Activated CD8-positive, alpha-beta memory T cell treated with anti-CD3 and anti-CD28 coated beads for 24 hours (primary cell): ENCODE measurements around the gene EMX2.

Experiments used
- DNase-seq: peaks from one replicate; pipeline ENCODE4 v3.0.0-alpha.2; 2020

The EMX2 gene

GRCh38 chr10:117532451-117533107 is 10.0 kb upstream of the EMX2 start:
- DNase-seq: no peak

DNA sequence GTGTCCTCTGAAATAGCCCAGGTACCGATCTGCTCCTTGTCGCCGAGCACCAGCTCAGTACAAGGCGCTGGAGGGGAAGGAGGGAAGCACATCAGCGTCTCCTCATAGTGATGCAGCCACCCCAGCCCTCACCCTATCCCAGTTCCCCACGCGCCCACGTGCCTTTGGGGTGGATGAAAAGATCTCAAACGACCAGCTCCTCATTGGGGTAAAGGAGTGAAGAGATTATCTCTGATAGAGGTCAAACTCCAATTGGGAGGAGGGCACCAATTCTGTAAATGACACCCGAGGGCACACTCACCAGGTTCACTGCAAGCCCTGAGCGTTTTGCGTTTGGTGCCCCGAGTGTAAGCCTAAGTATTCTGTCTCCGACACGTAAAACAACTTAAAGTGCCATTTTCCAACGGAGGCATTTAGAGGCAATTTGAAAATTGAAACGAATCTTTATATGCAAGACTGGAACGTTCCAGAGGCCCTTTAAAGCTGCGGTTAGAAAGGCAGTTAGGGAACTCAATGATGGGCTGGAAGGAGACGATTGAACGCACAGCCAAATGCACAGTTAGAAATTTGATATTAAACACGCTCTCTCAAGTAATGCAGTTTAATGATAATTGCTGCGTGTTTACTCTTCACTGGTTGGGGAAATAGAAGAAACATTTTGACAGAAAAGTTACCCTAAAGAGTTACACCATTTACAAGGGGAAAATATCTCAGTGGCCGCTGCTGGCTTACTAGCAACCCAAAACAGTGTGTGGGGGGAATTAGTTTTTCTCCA is 8.9 kb upstream of the EMX2 start:
- no peak for DNase-seq

- DNase-seq: no peak
Measured at GRCh38 chr10:117534321-117535297, 7.9 kb upstream of the EMX2 start.

- no peak for DNase-seq
Measured at GRCh38 chr10:117535298-117536071, 7.1 kb upstream of the EMX2 start.

GRCh38 chr10:117536072-117536865 is 6.3 kb upstream of the EMX2 start:
- no peak for DNase-seq

DNA sequence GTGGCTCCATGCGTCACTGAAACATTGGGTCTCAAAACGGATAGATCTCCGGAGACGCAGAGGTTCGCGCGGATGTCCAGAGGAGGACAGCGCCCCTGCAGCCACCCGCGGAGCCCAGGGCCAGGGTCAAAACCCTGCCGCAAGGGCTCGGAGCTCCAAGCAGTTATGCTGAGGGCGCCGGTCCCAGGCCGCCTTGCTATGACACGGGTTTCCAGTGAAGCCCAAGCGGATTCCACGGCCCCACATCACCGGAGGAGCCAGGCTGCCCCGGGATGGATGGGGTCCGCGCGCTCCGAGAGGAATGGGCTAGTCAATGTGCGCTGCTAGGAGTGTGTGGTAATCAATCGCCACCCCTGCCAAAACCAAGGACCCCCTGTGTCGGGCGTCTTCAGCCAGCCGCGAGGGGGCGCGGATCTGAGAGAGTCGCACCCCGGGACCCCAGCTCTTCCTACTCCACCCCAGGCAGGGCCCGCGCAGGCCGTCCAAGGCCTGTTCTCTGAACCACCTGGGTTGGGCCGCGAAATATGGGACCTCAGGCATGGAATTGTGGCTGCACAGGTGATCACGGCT is 5.6 kb upstream of the EMX2 start:
- DNase-seq: no peak

- no peak for DNase-seq
Measured at GRCh38 chr10:117537436-117537903, 5.1 kb upstream of the EMX2 start.

DNA sequence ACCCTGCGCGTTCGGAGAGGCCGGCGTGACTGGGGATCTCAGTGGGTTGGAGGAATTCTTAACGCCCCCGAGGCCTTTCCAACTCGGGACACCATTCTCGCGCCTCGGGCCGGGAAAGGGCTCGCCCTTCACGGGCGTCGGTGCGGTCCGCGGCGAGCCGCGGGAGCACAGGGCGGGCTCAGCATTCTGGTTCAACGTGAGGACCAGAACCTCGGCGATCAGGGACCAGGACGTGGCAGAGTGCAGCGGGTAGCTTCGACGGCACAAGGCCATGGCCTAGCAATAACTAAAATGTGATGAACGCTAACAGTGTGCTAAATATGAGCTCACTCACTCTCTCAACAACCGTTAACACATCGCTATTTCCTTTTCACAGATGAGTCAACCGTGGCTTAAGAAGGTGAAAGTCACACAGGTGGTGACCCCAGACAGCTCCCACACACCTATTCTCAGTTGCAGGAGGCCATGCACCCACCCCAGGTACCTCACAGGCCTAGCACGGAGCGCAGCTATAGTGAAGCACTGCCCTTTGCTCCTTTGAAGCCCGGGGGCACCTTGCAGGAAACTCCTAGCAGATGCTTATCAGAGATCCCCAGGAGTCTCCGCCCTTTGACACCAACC is 4.5 kb upstream of the EMX2 start:
- DNase-seq: no peak

- DNase-seq: no peak
Measured at GRCh38 chr10:117539361-117539773, 3.2 kb upstream of the EMX2 start.

- DNase-seq: no peak
Measured at GRCh38 chr10:117539903-117540639, 2.5 kb upstream of the EMX2 start.

DNA sequence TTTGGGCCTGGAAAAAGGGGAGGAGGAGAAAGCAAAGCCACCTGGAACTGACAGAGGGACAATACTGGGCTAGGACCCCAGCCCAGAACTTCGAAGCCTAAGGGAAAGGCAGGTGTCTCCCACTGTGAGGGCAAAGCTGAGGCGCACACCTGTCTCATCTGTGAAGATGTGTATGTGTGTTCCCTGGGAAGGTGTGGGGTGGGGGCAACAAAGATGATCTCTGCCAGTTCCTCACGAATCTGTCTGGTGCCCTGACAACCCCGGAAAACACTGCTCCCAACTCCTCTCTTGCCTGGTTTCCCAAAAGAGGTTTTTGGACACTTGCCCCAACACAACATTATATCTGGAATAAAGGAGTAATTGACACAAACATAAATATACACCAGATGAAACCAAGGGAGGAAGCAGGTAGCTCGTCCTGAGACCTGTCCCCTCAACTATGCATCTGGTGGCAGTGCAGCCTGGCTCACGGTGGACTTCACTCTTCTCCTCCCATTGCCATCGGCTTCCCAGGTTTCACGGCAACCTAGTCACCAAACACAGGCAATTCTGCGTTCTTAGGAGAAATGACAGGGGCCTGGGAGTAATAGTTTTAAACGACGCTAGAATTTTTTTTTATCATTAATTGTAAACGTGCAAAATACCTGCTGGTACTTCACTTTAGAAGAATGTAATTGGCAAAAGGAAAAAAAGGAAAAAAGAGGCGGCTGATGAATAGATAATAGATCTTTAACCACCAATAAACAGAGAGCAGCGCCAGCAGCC is 1.7 kb upstream of the EMX2 start:
- DNase-seq: no peak

- DNase-seq: no peak
Measured at GRCh38 chr10:117541405-117541908, 1.1 kb upstream of the EMX2 start.

DNA sequence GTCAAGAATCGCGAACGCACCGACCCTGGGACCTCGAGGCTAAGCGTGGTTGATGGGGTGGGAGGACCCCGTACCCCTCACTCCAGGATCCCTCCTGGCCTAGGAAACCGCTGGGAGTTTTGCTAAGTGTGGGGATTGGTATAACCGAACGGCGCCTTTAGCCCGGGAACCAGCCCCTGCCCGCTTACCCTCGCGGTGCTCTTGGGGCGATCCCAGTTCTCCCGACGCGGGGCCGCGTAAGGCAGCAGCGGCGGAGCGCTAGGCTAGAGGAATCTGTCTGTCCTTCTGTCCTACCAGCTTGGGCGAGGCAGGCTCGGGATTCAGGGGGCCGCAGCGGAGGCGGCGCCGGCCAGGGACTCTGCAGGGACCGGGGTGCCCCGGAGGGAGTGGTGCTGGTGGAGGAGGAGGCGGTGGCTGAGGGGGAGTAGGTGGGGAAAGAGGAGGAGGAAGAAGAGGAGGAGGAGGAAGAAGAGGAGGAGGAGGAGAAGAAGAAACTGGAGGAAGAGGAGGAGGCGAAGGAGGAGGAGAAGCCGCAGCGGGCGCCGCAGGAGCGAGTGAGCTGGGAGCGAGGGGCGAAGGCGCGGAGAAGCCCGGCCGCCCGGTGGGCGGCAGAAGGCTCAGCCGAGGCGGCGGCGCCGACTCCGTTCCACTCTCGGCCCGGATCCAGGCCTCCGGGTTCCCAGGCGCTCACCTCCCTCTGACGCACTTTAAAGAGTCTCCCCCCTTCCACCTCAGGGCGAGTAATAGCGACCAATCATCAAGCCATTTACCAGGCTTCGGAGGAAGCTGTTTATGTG is 439 bp upstream of the EMX2 start:
- no peak for DNase-seq

DNA sequence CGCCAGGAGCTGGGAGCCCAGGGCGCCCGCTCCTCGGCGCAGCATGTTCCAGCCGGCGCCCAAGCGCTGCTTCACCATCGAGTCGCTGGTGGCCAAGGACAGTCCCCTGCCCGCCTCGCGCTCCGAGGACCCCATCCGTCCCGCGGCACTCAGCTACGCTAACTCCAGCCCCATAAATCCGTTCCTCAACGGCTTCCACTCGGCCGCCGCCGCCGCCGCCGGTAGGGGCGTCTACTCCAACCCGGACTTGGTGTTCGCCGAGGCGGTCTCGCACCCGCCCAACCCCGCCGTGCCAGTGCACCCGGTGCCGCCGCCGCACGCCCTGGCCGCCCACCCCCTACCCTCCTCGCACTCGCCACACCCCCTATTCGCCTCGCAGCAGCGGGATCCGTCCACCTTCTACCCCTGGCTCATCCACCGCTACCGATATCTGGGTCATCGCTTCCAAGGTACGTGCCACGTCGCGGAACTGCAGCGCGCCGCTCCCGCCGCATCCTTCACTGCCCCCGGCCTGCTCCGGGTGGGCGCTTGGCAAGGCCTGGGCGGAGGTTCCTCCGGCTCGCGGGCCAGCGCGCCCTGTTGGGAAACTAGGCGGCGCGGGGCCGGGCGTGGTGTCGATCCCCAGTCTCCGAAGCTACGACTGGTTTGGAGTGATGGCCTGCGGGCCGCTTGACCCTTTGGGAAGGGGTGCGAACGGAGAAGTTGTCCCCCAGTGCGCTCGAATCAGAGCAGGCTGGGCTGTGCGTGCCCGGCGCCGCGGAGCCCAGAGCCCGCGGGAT is 868 bp downstream of the EMX2 start:
- no peak for DNase-seq

DNA sequence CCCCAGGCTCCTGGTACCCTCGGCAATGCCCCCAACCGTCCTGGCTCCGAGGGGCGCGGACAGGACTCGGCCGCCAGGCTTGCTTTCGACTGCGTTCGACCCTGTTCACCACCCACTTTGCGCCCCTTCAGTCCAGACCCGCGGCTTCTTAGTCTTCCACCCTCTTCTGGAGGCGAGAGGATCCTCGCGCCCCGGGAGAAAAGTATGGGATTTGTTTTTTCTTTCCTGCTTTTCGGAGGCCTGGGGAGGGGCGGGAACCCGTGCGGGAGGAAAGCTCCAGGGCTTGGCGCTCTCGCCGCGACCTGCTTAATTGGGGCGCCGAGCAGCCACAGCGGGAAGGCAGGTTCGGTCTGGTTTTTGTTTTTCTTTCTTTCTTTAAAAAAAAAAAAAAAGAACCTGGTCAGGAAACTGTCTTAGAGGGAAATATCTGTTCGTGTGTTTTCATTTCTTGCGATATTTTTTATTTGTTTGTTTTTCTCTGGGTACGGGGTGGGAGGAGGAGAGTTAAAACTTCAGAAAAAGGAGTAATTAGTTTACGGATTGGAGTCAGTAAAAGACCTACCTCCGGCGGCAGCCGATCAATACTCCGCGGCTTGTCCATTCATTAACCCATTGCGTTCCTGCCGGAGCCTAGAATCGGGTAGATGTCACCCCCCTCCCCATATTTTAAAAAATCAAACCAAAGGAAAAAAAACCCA is 1.6 kb downstream of the EMX2 start:
- no peak for DNase-seq

GRCh38 chr10:117544711-117545140 is 2.2 kb downstream of the EMX2 start:
- no peak for DNase-seq
